SK-N-SH (cell line): ENCODE results near the gene NKAIN1. TPM values are rescaled to one million over a fixed set of nuclear protein-coding genes. Genes with fewer than 3 reads are reported as not detected.

Source experiments
- CTCF ChIA-PET: fragments of 300-600, 350-600 bp; formaldehyde crosslinking; extraction: SDS; loops from one replicate; lab custom pipeline; 2021; lab: Yijun Ruan, JAX
- POLR2A ChIA-PET: fragments of 350-600 bp; sonication (Branson Sonifier 250); formaldehyde crosslinking; extraction: SDS; loops from one replicate; lab custom pipeline; 2020; ENCODE audit warnings: antibody characterized with exemption, inconsistent platforms; lab: Yijun Ruan, JAX
- DNase-seq: peaks from one replicate; pipeline ENCODE4 v3.0.0; 2012
- H2AFZ ChIP-seq: fragments of 200-600 bp; sonication (generic); 2 replicates; pipeline ENCODE4 v1.8.1; 2016; ENCODE audit warnings: antibody characterized with exemption, mild to moderate bottlenecking, low read depth
- H3F3A ChIP-seq: fragments of 200-600 bp; sonication (generic); replicated peaks from 2 replicates; pipeline ENCODE3; 2016; ENCODE audit warnings: antibody characterized with exemption, mild to moderate bottlenecking; ENCODE audit not compliant: insufficient read depth
- H3K27ac ChIP-seq, 2 experiments: fragments of 200-500 bp in 1 of 2; fragments of 200-600 bp in 1 of 2; sonication (Bioruptor generic) in 1 of 2; sonication (generic), shearing (Covaris generic) in 1 of 2; 2 replicates each; pipeline versions ENCODE4 v1.5.1 to v1.6.1; 2014 to 2016; ENCODE audit warnings: low read depth in 2 of 2, inconsistent platforms in 1 of 2, low read length in 1 of 2, mild to moderate bottlenecking in 1 of 2, mixed read lengths in 1 of 2
- H3K27me3 ChIP-seq: fragments of 200-600 bp; sonication (generic), shearing (Covaris generic); 2 replicates; pipeline ENCODE4 v1.6.1; 2016; ENCODE audit warnings: mixed run types; ENCODE audit not compliant: insufficient read depth
- H3K36me3 ChIP-seq, 2 experiments: fragments of 200-500 bp in 1 of 2; fragments of 200-600 bp in 1 of 2; sonication (Bioruptor generic) in 1 of 2; sonication (generic) in 1 of 2; replicated peaks in 1 of 2; 2 replicates each; pipeline versions ENCODE3 to v1.5.1; 2014 to 2016; ENCODE audit warnings: low read length in 1 of 2, mild to moderate bottlenecking in 1 of 2; ENCODE audit not compliant: insufficient read depth in 2 of 2, control insufficient read depth in 1 of 2
- H3K4me1 ChIP-seq, 2 experiments: fragments of 200-500 bp in 1 of 2; fragments of 200-600 bp in 1 of 2; sonication (Bioruptor generic) in 1 of 2; sonication (generic), shearing (Covaris generic) in 1 of 2; 2 replicates each; pipeline versions ENCODE4 v1.5.1 to v1.6.1; 2014 to 2016; ENCODE audit warnings: low read depth in 1 of 2, low read length in 1 of 2, mixed run types in 1 of 2; ENCODE audit not compliant: insufficient read depth in 2 of 2, control insufficient read depth in 1 of 2
- H3K4me2 ChIP-seq: fragments of 200-600 bp; sonication (generic), shearing (Covaris generic); 2 replicates; pipeline ENCODE4 v1.6.1; 2017; ENCODE audit warnings: mixed run types
- H3K4me3 ChIP-seq, 2 experiments: fragments of 200-500 bp in 1 of 2; fragments of 200-600 bp in 1 of 2; sonication (Bioruptor generic) in 1 of 2; sonication (generic), shearing (Covaris generic) in 1 of 2; 2 replicates each; pipeline versions ENCODE4 v1.5.1 to v1.8.1; 2014 to 2016; ENCODE audit warnings: low read depth in 2 of 2, inconsistent platforms in 1 of 2, low read length in 1 of 2, mild to moderate bottlenecking in 1 of 2, mixed read lengths in 1 of 2, moderate library complexity in 1 of 2
- H3K79me2 ChIP-seq: fragments of 200-600 bp; sonication (generic); 2 replicates; pipeline ENCODE4 v1.8.1; 2017; ENCODE audit warnings: mild to moderate bottlenecking; ENCODE audit not compliant: insufficient read depth
- H3K9ac ChIP-seq: fragments of 200-600 bp; sonication (generic); 2 replicates; pipeline ENCODE4 v1.6.1; 2017; ENCODE audit warnings: mixed run types
- H3K9me2 ChIP-seq: fragments of 200-600 bp; sonication (generic); 2 replicates; pipeline ENCODE4 v1.6.1; 2017; ENCODE audit warnings: mixed run types
- H3K9me3 ChIP-seq: fragments of 200-600 bp; sonication (generic); 2 replicates; pipeline ENCODE4 v1.6.1; 2017; ENCODE audit warnings: mixed run types, mild to moderate bottlenecking, moderate library complexity
- H4K20me1 ChIP-seq: fragments of 200-600 bp; sonication (generic); 2 replicates; pipeline ENCODE4 v1.6.1; 2017; ENCODE audit warnings: mild to moderate bottlenecking, mixed run types; ENCODE audit not compliant: insufficient read depth
- CHD2 ChIP-seq: fragments of 150-350 bp; IDR thresholded peaks from 2 replicates; pipeline ENCODE4 v1.6.1; 2018; ENCODE audit warnings: low read length; ENCODE audit not compliant: partially characterized antibody
- EP300 ChIP-seq, 2 experiments: IDR thresholded peaks; 2 replicates each; pipeline versions ENCODE4 v1.4.0 to v1.6.1; 2012; ENCODE audit warnings: borderline replicate concordance in 1 of 2, low read depth in 1 of 2, low read length in 1 of 2
- EZH2phosphoT487 ChIP-seq: fragments of 200-600 bp; sonication (generic); IDR thresholded peaks from 2 replicates; pipeline ENCODE4 v1.6.1; 2017; ENCODE audit warnings: low read depth, mixed run types, mild to moderate bottlenecking, antibody characterized with exemption, moderate library complexity, borderline replicate concordance
- FOXM1 ChIP-seq: IDR thresholded peaks from 2 replicates; pipeline ENCODE4 v1.4.0; 2012; ENCODE audit warnings: low read depth, mild to moderate bottlenecking
- GABPA ChIP-seq: IDR thresholded peaks from 2 replicates; pipeline ENCODE4 v1.4.0; 2012; ENCODE audit warnings: low read depth, mild to moderate bottlenecking
- MXI1 ChIP-seq: IDR thresholded peaks from 2 replicates; pipeline ENCODE4 v1.6.1; 2012; ENCODE audit warnings: mild to moderate bottlenecking, low read depth, low read length, improper control_type of control experiment
- NFIC ChIP-seq: IDR thresholded peaks from 2 replicates; pipeline ENCODE4 v1.4.0; 2012; ENCODE audit warnings: borderline replicate concordance
- NRF1 ChIP-seq: IDR thresholded peaks from 2 replicates; pipeline ENCODE4 v1.6.1; 2012; ENCODE audit warnings: low read depth, mild to moderate bottlenecking, low read length
- PBX3 ChIP-seq: IDR thresholded peaks from 2 replicates; pipeline ENCODE4; 2012
- RAD21 ChIP-seq: IDR thresholded peaks from 2 replicates; pipeline ENCODE4 v1.6.1; 2012; ENCODE audit warnings: mild to moderate bottlenecking, low read length
- RCOR1 ChIP-seq: fragments of 150-350 bp; IDR thresholded peaks from 2 replicates; pipeline ENCODE4 v1.6.1; 2017; ENCODE audit warnings: antibody characterized with exemption, low read length
- RXRA ChIP-seq: IDR thresholded peaks from 2 replicates; pipeline ENCODE4 v1.4.0; 2012; ENCODE audit warnings: low read depth, mild to moderate bottlenecking, borderline replicate concordance
- SIN3A ChIP-seq: IDR thresholded peaks from 2 replicates; pipeline ENCODE4 v1.6.1; 2012; ENCODE audit warnings: low read depth, mild to moderate bottlenecking, low read length, moderate library complexity, borderline replicate concordance
- SMC3 ChIP-seq: IDR thresholded peaks from 2 replicates; pipeline ENCODE4 v1.6.1; 2012; ENCODE audit warnings: low read depth, low read length, improper control_type of control experiment
- TCF12 ChIP-seq: IDR thresholded peaks from 2 replicates; pipeline ENCODE4 v1.4.0; 2012
- YY1 ChIP-seq: IDR thresholded peaks from 2 replicates; pipeline ENCODE4 v1.4.0; 2012; ENCODE audit warnings: low read depth, mild to moderate bottlenecking
- ZBTB33 ChIP-seq: IDR thresholded peaks from 2 replicates; pipeline ENCODE4 v1.4.0; 2012; ENCODE audit warnings: low read depth, borderline replicate concordance
- WGBS: methylation state at CpG from one replicate; pipeline ENCODE4 v1.1.6; 2017; ENCODE audit warnings: low lambda C conversion rate; 5-methylcytosine and 5-hydroxymethylcytosine counted together
- polyA plus RNA-seq, 3 experiments: library from polyadenylated mRNA; depleted of rRNA; stranded (reverse); fragments of >200 nt; gene quantifications; 2 replicates each; pipeline ENCODE4 v1.2.3, GENCODE V29; 2012
- TF ChIP-seq, protein P1 (sequence below): fragments of 150-350 bp; IDR thresholded peaks from 2 replicates; pipeline ENCODE4 v1.6.1; 2017; ENCODE audit warnings: antibody characterized with exemption, low read length, low read depth, borderline replicate concordance
- TF ChIP-seq, protein P2 (sequence below): IDR thresholded peaks from 2 replicates; pipeline ENCODE4 v1.4.0; 2012; ENCODE audit warnings: low read depth, borderline replicate concordance

The NKAIN1 gene
- polyA plus RNA-seq, 1 of the 3 experiments (the other 2 are of a cell fraction), result 0.54 TPM

DNA sequence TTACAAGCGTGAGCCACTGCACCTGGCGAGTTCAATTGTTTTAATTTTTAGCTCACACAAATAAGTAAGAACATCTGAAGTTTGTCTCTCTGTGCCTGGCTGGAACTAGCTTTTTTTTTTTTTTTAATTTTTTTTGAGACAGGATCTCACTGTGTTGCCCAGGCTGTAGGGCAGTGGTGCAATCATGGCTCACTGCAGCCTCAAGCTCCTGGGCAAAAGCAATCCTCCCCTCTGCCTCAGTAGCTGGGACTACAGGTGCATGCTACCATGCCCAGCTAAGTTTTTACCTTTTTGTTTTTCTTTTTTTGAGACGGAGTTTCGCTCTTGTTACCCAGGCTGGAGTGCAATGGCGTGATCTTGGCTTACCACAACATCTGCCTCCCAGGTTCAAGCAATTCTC, 7.9 kb downstream of the NKAIN1 start:
- ChIA-PET POLR2A (no interaction called here), CTCF (interaction anchor here (0.9 to 7.2 kb wide), 2 partner anchors 48 to 51 kb away, joined by 5 to 27 read pairs; no protein-coding TSS in a partner anchor)
- no peaks in the 10 kb centered on the region for H3K36me3 ChIP-seq
- no peak overlapping the region for H3K27ac ChIP-seq
- H4K20me1 ChIP-seq, result no peaks in the 10 kb centered on the region
- 95% methylated on average over 5 of the region's 5 CpGs for WGBS
- H3K9ac ChIP-seq, result no peak overlapping the region
- H3K4me2 ChIP-seq, result no peak overlapping the region
- peaks cover 0 to 19% of the 10 kb centered on the region in 2 experiments; a peak in 1 of 4 replicates for H3K4me1 ChIP-seq
- H3K27me3 ChIP-seq, result peaks cover 8% of the 10 kb centered on the region; the same call in 1 of the 2 replicates
- no peaks in the 10 kb centered on the region for H3K9me3 ChIP-seq
- TF ChIP-seq TCF12, result no peak
- no peak for TF ChIP-seq GABPA
- no peaks in the 10 kb centered on the region for H3K9me2 ChIP-seq
- H3K4me3 ChIP-seq, result no peak overlapping the region
- no peak for DNase-seq
- no peaks in the 10 kb centered on the region for H3F3A ChIP-seq
- no peaks in the 10 kb centered on the region for H3K79me2 ChIP-seq
- no peak overlapping the region for H2AFZ ChIP-seq

DNA sequence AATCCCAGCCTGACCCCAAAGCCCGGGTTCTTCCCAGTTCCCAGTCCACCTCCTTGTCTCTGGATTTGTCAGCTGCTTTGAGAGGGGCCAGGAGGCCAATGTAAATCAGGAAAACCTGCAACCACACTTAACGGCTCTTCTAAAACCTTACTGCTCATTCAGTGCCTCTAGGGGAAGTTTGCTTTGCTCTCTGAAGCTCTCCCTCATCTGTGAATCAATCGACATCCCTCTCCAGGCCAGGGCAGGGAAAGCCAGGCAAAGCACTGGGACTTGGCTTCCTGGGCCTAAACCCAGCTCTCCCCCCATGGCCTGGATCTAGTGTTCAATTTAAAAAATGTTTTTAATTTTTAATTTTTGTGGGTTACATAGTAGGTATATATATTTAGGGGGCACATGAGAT, 9.3 kb downstream of the NKAIN1 start:
- DNase-seq, result no peak
- POLR2A ChIA-PET, result interaction anchor here (1.4 kb wide), 1 partner anchor 15 kb away, joined by 3 read pairs; no protein-coding TSS in a partner anchor
- H3F3A ChIP-seq, result no peaks in the 10 kb centered on the region

GRCh38 chr1:31228986-31229385, 10.7 kb downstream of the NKAIN1 start:
- H3K79me2 ChIP-seq, result no peaks in the 10 kb centered on the region
- H3K27ac ChIP-seq, result no peak overlapping the region
- TF ChIP-seq PBX3, result no peak
- TF ChIP-seq NFIC, result no peak
- TF ChIP-seq SIN3A, result no peak
- TF ChIP-seq RXRA, result no peak
- TF ChIP-seq MXI1, result no peak
- TF ChIP-seq, protein P1, sequence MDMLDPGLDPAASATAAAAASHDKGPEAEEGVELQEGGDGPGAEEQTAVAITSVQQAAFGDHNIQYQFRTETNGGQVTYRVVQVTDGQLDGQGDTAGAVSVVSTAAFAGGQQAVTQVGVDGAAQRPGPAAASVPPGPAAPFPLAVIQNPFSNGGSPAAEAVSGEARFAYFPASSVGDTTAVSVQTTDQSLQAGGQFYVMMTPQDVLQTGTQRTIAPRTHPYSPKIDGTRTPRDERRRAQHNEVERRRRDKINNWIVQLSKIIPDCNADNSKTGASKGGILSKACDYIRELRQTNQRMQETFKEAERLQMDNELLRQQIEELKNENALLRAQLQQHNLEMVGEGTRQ, result no peak
- no peak for TF ChIP-seq EZH2phosphoT487
- TF ChIP-seq TCF12, result no peak
- no peak for TF ChIP-seq RAD21
- no peak for TF ChIP-seq EP300 (IDR thresholded peaks at IDR 0.05; ENCODE audit: borderline replicate concordance in 1 of 2, low read depth in 1 of 2, low read length in 1 of 2)
- TF ChIP-seq ZBTB33, result no peak
- TF ChIP-seq RCOR1, result no peak
- no peak for TF ChIP-seq NRF1
- TF ChIP-seq, protein P2, sequence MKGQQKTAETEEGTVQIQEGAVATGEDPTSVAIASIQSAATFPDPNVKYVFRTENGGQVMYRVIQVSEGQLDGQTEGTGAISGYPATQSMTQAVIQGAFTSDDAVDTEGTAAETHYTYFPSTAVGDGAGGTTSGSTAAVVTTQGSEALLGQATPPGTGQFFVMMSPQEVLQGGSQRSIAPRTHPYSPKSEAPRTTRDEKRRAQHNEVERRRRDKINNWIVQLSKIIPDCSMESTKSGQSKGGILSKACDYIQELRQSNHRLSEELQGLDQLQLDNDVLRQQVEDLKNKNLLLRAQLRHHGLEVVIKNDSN, result no peak
- no peaks in the 10 kb centered on the region for H3K9me3 ChIP-seq
- H3K4me3 ChIP-seq, result no peak overlapping the region
- peaks cover 5% of the 10 kb centered on the region; the same call in 1 of the 2 replicates for H3K27me3 ChIP-seq
- no peak for DNase-seq
- H3K9ac ChIP-seq, result no peak overlapping the region
- H3K4me2 ChIP-seq, result no peak overlapping the region
- no peak overlapping the region for H2AFZ ChIP-seq
- no peaks in the 10 kb centered on the region for H4K20me1 ChIP-seq
- ChIA-PET CTCF (interaction anchor here (1.6 kb wide), 1 partner anchor 44 kb away, joined by 4 read pairs; no protein-coding TSS in a partner anchor), POLR2A (no interaction called here)
- no peaks in the 10 kb centered on the region for H3F3A ChIP-seq
- no peaks in the 10 kb centered on the region for H3K36me3 ChIP-seq
- H3K4me1 ChIP-seq, result peaks cover 0 to 23% of the 10 kb centered on the region in 2 experiments; a peak in 1 of 4 replicates
- no peaks in the 10 kb centered on the region for H3K9me2 ChIP-seq

More for the DNA sequence above, 9.3 kb downstream of the NKAIN1 start:
- Histone ChIP-seq H3K36me3 (no peaks in the 10 kb centered on the region), H4K20me1 (no peaks in the 10 kb centered on the region), H3K4me2 (no peak overlapping the region), H3K9me3 (no peaks in the 10 kb centered on the region), H3K9ac (no peak overlapping the region)
- TF ChIP-seq FOXM1 (no peak), SMC3 (no peak), CHD2 (no peak), YY1 (no peak)
- TF ChIP-seq, all 33 proteins: peak for 0
- CTCF ChIA-PET, result interaction anchor here (1.2 to 7.2 kb wide), 4 partner anchors 11 to 50 kb away, joined by 3 to 27 read pairs (median 4); no protein-coding TSS in a partner anchor
- no peak overlapping the region for H3K27ac ChIP-seq
- no peaks in the 10 kb centered on the region for H3K27me3 ChIP-seq
- H2AFZ ChIP-seq, result no peak overlapping the region
- no peaks in the 10 kb centered on the region for H3K9me2 ChIP-seq
- H3K79me2 ChIP-seq, result no peaks in the 10 kb centered on the region
- H3K4me3 ChIP-seq, result no peak overlapping the region
- 60% methylated on average over 3 of the region's 3 CpGs for WGBS
- peaks cover 0 to 19% of the 10 kb centered on the region in 2 experiments; a peak in 1 of 4 replicates for H3K4me1 ChIP-seq
